22Rv1 (cell line): ENCODE results near the gene SLC4A7.

Experiments used
- ZFX ChIP-seq: fragments of 450-650 bp; IDR thresholded peaks from 2 replicates; pipeline ENCODE4 v1.6.1; 2017; ENCODE audit warnings: antibody characterized with exemption, borderline replicate concordance
- TF ChIP-seq, protein P1 (sequence below): fragments of 450-650 bp; IDR thresholded peaks from 2 replicates; pipeline ENCODE4 v1.5.1; 2017; ENCODE audit warnings: mild to moderate bottlenecking

DNA sequence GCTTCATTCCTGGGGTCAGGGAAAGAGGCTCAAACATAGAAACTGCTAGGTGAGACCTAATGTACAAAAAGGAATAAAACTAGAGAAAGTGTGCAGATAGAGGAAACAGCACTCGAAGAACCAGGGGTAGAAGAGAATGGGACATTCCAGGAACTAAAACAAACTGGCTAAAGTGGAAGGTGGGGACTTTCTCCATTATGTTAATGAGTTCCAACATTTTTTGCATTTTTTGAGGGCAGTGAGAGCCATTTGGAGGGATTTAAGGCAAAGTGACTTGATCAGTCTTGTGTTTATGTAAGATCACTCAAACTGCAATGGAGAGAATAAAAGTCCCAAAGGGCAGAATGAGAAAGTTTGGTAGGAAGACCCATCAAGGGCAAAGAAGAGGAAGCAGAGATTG lies 20.6 kb upstream of the SLC4A7 start:
- TF ChIP-seq, protein P1, sequence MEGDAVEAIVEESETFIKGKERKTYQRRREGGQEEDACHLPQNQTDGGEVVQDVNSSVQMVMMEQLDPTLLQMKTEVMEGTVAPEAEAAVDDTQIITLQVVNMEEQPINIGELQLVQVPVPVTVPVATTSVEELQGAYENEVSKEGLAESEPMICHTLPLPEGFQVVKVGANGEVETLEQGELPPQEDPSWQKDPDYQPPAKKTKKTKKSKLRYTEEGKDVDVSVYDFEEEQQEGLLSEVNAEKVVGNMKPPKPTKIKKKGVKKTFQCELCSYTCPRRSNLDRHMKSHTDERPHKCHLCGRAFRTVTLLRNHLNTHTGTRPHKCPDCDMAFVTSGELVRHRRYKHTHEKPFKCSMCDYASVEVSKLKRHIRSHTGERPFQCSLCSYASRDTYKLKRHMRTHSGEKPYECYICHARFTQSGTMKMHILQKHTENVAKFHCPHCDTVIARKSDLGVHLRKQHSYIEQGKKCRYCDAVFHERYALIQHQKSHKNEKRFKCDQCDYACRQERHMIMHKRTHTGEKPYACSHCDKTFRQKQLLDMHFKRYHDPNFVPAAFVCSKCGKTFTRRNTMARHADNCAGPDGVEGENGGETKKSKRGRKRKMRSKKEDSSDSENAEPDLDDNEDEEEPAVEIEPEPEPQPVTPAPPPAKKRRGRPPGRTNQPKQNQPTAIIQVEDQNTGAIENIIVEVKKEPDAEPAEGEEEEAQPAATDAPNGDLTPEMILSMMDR = no peak
- TF ChIP-seq ZFX = no peak
